NCI-H2081 treated with DMSO at 0.1 percent for 48 hours (cell line): Measurements from ENCODE around the gene LINGO1.

Experiments
- DNase-seq: peaks from one replicate; lab custom pipeline; 2025; lab: John Stamatoyannopoulos, UW

The LINGO1 gene, protein sequence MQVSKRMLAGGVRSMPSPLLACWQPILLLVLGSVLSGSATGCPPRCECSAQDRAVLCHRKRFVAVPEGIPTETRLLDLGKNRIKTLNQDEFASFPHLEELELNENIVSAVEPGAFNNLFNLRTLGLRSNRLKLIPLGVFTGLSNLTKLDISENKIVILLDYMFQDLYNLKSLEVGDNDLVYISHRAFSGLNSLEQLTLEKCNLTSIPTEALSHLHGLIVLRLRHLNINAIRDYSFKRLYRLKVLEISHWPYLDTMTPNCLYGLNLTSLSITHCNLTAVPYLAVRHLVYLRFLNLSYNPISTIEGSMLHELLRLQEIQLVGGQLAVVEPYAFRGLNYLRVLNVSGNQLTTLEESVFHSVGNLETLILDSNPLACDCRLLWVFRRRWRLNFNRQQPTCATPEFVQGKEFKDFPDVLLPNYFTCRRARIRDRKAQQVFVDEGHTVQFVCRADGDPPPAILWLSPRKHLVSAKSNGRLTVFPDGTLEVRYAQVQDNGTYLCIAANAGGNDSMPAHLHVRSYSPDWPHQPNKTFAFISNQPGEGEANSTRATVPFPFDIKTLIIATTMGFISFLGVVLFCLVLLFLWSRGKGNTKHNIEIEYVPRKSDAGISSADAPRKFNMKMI

DNA sequence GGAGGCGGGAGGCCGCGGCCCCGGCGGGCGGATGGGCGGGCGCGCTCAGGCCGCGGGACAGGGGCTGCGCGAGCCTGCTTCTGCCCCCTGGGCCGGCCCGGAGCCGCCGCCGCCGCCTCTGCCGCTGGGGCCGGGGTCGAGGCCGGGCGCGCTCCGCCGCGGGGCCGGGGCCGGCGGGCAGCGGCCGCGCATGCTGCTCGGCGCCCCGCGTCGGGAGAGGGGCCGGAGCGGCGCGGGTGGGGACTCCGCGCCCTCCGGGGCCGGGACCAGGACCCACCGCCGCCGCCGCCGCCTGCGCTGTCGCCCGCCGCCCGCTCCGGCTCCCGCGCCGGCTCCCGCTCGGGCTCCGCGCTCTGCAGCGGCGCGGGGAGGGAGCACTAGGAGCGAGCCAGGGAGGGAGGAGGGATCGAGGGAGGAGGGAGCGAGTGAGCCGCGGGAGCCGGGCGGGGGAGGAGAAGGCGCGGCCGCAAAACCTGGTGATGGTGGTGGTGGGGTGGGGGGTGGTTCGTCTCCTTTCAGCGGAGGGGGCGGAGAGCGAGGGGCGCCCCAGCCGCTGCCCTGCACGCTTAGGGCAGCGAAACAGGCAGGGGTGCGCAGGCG is at the start of gene LINGO1:
Gene LINGO1, minus strand, starts transcription at position 379 of the 600 bp plus-strand sequence. CDS start 597 bp downstream, outside the sequence.
- no peak for DNase-seq

DNA sequence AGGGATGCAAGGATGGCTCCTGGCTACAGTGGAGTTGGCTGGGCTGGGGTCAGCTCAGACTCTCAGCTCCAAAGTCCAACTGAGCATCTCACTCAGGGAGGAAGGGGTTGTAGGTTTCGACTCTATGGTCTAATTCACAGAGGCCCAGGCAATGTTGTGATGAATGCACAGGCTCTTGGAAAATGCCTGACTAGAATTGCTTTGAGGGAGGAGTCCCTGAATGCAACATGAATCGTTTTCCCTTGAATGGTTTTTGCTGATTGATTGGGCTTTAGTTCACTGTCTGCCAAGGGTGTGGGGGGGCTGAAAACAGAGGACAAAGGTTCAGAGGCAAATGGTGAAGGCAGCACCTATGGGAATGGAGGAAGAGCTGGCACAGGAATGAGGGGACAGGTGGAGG is 48.6 kb upstream of the LINGO1 start:
- DNase-seq = no peak

DNA sequence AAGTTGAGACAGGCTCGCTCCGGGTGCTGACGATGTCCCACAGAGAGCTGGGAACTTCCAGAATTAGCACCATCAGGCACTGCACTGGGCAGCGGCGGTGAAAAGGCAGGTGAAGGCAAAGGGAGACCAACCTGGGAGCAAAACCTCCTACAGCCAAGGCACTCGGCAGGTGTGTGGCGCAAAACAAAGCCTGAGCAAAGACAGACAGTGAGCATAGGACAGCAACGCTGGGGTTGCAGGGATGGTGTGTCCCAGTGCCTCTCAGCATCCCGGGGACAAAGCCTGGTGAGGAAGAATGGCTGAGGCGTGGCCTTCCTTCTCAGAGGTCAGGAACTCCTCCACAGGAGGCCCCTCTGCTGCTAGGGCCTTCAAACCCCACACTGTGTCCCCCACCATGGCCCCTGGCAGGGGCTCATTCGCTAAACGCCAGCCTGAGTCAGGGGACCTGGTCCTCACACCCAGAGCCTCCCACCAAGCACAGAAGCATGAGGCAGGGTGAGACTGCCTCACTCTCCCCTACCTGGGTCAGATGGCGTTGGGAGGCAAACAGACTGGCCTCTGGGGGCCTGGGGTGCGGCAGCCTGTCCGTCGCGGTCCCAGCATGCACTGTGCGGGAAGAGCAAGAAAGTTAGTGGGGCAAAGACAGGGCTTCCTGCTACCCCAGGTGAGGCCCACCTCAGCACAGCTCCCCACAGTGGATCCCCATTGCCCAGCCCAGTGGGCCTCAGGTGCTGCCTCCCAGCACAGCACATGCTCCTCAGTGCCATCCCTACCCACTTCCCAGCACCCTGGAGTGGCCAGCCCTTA is 44.1 kb upstream of the LINGO1 start:
- DNase-seq = no peak

DNA sequence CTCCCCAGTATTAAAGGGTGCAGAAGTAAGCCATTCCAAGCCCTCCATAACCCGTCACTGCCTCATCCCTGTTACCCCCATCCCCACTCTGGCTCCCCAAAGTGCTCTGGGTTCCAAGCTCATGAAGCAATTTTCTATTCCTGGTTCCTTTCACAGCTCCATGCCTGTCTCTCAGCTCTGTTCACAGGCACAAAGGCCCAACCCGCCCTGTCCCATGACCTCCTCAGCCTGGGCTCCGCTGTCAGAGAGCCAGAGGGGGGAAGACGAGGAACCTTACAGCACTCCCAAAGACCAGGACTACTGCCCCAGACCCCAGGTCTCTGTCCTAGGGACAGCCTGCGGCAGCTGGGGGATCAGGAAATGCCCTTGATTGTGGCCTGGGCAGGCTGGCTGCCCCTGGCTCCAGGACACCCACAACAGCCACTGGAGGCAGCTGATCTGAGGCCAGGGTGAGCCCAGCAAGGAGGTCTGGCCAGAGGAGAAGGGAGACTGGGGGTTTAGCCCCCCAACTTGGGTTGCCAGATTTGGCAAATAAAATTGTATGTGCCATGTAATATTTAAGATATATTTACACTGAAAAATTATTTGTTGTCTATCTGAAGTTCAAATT is 43.2 kb upstream of the LINGO1 start:
- DNase-seq = no peak

DNA sequence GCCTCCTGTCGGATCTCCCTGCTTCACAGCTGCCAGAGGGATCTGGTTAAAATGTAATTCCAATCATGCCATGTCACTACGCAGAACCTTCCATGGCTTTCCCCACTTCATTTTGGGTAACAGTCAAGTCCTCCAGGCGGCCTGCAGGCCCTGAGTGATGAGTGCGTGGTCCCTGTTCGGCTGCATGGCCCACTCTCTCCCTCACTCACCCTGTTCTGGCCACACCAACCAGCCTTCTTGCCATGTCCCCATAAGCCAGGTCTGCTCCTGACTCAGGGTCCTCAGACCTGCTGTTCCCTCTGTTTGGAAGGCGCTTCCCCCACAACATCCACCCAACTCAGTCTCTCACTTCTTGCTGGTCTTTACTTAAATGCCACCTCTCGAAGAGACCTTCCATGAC is 41.6 kb upstream of the LINGO1 start:
- no peak for DNase-seq

DNA sequence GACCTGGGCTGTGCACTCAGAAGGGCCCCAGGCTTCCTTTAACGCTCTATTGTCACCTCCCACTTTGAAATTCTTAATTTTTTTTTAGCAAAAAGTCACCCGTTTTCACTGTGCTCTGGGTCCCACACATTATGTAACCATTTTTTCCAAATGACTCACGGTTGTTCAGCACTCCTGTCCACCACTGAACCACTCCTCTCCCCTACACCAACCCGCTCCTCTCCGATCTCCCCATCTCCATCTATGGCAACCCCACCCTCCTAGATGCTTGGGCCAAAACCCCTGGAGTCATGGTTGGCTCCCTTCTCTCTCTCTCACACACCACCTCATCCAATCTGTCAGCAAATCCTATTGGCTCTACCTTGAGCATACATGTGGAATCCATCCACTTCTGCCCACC is 41.2 kb upstream of the LINGO1 start:
- DNase-seq = no peak

DNA sequence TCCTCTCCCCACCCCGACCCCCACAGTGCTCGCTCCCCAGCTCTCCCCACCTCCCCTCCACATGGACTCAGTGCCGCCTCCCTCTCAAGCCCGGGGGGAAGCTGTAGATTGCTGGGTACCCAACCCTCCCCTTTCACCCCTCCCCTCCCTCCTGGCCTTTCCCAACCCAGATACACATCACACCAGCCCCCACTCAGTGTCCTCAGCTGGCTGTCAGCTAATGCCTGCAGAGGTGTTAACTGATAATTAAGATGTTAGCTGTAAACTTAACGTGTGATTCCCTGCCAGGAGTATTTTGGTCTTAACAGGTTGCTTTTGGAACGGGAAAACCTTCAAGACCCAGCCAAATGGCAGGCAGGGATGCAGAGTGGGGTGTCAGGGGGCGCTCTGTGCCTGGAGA is 39.4 kb upstream of the LINGO1 start:
- DNase-seq = no peak

DNA sequence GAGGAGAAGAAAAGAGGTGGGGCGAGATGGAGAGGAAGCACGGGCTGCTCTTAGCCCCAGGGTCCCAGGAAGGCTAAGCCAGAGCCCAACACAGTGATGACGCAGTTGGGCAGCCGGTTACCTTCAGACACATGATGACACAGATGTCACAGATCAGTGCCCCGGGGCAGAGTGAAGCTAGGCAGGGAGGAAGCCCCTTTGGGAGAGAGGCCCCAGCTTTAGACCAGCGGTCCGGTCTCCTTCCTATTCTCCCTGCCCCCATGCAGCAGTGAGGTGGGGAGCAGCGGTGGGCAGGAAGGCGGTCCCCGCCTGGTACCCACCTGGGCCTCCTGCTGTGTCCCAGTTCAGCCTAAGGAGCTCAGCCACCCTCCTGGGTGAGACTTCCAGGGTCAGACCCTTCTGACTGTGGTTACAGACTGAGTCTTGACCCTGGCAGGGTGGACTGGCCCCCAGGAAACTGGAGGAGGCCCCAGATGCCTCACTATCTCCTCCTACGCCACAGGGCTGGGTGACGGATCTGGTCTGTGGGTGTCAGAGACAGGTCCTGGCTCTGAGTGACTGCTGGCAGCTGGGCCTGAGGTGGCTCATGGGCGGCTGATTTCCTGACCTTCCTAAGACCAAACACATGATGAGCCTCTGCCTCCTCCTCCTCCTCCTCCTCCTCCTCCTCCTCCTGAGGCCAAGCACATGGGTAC is 38.8 kb upstream of the LINGO1 start:
- no peak for DNase-seq

DNA sequence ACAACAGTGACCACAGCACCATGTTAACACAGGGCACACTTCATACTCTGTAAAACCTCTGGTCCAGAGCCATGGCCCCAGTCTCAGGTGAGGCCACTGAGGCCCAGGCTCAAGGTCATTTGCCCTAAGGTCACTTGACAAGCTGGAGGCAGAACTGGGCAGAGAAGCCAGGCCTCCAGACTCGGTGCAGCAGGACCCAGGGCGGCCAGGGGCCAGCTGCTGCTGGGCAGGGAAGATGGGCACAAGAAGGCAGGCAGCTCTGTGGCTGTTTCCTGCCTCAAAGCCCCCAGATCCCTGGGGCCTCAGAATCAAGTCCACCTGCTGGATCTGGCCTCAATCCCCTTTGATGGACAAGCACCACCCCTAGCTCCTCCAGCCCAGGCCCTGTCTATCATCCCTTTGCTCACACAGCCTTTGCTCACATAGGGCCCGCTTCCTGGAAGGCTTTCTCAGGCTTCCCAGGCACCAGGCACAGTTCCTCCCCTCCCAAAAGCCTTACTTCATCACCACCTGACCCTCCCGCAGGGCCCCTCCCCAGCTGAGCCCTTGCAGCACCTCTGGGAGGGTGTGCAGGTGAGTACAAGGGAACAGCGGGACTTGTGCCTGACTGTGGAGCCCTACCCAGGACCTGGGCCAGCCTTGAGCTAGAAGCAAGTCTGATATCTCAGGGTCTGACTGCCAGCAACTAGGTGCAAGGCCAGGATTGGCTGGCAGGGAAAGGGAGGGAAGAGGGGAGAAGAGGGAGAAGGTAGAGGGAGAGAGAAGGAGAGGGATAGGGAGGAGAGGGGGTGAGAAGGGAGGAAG is 38.0 kb upstream of the LINGO1 start:
- DNase-seq = no peak

DNA sequence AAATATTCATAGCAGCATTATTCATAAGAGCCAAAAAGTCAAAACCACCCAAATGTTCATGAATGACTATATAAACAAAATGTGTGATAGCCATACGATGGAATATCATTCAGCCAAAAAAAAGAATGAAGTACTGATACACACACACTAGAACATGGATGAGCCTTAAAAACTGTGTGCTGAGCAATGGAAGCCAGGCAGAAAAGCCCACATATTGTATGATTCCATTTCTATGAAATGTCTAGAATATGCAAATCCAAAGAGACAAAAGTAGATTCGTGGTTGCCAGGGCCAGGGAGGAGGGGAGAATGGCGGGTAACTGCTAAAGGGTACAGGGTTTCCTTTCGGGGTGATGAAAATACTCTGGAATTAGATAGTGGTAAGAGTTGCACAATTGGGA is 37.2 kb upstream of the LINGO1 start:
- DNase-seq = no peak

DNA sequence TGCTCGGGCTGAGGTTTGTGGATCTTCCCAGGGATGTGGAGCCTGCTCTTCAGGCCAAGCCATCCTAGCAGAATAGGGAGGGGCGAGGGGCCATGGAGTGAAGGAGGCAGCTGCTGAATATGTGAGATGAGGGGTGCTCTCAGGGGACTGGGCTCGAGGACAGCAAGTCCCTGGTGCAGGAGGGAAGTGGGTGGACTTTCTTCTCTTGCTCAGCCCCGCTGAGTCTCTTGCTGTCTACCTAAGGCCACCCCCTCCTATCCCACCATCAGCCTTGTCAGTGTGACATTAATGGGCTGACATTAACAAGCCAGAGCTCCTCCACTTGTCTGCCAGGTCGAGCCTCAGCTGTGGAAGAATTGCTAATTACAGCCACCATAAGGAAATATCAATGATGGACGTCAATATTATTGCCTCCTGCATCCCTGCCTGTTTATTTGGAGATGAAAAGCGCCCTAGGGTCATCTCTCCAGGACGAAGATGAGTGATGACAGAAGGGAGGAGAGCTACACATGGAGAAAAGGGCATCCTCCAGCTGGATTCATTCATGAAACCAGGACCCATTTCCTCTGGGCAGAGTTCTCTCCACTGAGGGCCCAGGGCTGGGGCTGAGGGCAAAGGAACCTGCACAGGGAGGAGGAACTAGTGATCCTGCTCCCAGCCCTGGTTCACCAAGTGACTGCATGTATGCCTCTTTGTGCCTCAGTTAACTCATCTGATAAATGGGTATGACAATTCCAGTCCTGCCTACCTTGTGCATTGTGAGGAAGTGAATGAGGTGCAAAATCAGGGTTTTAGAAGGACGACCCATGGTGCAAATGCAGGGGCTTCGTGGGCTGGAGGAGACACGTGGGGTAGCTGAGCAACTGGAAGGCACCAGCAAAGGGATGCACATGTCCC is 34.9 kb upstream of the LINGO1 start:
- no peak for DNase-seq

DNA sequence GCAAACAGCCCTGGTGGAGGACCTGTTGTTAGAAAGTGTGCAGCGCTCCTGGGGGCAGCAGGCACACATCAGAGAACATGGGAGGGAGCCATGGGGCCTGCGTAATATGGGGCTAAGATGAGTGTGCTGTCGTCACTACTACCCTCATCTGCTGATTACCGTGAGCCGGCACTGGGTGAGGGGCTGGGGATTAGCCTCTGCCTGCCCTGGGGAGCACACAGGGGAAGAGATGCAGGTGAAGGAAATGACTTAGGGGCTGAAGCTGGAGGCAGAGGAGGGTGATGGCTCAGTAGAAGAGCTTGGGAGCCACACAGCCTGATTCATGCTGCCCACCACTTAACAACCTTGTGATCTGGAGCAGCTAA is 33.6 kb upstream of the LINGO1 start:
- no peak for DNase-seq

DNA sequence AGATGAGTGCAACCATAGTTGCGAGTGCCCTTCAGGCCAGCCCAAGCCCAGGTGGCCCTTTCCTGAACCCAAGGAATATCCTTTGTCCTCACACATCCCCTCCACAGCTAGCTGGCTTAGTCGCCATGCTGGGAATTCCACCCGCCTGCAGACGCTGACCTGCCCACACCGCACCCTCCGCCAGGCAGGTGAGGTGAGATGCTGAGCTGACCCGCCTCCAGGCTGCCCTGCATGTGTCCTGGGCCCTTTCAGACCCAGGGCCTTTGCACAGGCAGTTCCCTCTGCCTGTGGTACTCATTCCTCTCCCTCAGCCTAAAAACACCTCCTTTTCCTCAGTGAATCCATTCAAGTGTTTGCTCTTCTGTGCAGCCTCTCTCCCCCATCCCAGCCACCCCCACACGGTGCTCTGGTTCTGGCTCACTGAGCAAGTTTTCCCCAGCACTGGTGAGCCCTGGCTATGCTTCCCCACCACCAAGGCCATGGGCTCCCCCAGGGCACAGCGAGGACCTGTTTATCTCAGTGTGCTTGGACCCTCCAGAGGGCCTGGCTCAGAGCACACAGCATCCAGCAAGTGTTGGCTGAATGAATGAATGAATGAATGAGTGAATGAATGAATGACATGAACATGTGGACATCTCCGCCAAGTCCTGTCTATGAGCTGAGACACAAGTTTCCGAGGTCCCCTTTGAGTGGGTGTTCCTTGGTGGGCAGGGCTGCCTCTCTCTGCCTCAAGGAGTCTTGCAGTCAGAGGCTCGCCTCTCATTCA is 33.0 kb upstream of the LINGO1 start:
- no peak for DNase-seq

DNA sequence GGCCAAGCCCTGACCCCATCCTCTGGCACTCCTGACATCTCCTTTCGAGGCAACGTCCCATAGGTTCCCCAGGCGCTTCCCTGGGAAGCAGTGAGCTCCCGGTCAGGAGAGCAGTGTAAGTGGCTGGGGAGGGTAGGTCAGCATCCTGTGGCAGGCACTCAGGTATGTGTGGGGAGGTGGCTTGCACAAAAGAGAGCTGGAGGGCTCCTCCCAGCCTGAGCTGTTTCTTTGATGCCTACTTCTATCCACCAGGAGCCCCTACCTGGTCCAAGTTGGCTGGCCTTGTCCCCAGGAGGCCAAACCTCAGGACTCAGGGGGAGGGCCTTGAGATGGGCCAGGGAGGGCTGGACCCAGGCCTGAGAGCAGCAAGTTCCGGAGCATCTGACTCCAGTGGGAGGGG is 31.7 kb upstream of the LINGO1 start:
- DNase-seq = no peak

DNA sequence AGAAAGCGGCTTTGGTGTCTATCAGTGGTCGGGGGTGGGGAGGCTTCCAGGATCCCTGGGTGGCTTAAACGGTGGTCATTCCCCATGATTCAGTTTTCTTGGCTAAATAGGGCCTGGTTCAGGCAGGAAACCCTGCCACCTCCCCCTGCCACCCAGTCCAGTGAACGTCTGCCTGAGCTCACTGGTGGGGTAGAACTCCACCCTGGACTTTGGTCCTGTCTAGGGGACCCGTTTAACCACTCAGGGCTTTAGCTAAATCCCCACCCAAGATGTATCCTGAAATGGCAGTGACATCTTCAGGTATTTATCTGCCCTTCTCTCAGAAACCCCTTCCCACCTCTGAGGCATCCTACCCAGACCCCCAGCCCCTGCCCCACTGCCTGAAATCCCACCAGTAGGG is 30.5 kb upstream of the LINGO1 start:
- no peak for DNase-seq

DNA sequence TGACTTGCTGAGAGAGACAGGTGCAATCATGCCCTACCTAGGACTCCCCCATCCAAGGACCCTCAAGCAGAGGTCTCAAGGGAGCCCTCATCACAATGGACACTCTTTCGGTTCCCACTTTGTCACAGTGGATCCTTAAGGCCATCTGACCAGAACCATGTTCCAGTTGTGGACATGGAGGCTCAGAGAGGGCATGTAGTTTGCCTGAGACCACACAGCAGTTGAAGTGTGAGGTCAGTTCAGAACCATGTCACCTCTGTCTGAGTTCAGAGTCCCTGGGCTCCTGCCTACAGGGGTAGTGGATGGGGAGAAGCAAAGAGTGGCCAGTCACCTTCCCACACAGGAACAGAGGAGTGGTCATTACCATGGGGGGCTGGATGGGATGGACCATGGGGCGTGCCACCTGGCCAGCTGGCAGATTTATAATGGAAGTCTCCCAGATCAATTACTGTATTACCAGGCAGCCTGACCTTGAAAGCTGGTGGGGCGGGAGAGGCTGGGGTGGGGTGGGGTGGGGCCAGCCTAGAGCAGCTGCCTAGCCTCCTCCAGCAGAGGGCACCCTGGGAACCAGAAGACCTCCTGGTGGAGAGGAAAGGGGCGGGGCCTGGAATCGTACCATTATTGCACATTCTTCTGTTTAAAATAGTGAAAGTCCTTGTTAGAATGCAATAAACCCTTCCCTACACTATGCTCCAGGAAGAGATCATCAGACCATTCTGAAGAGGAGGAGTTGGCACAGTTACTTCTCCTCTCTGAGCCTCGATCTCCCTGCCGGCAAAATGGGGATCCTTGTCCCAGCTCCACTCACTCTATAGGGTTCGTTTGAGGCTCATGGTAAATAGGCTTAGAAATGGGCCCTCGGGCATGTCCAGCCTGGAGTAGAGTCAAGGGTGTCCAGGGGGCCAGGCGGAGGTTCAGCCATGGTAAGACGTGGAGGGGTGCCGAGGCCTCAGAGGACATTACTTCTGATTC is 26.9 kb upstream of the LINGO1 start:
- no peak for DNase-seq

DNA sequence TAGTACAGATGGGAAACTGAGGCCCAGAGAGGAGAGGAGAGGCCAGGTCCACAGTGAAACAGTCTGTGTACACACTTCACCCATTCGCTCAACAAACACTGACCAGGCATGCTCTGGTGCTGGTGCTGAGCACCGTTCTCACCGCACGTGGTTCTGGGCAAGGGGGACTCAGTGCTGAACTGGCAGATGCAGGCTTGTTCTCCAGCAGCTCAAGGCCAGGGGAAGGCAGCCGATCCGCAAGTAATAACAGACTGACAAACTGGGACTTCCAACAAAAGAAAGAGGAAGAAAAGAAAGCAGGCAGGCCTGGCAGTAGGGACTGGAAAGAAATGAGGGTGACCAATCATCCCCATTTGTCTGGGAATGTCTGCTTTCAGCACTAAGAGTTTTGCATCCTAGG is 25.6 kb upstream of the LINGO1 start:
- no peak for DNase-seq
